K562 (cell line): ENCODE measurements around the gene CTCF. TPM values are rescaled to one million over a fixed set of nuclear protein-coding genes. Genes with fewer than 3 reads are reported as not detected.

Experiments
- ERF ChIP-seq: fragments of 450-650 bp; formaldehyde crosslinking; IDR thresholded peaks from 2 replicates; pipeline ENCODE4 v1.4.0; 2020; ENCODE audit warnings: mild to moderate bottlenecking, mixed read lengths
- HLTF ChIP-seq: fragments of 450-650 bp; IDR thresholded peaks from 2 replicates; pipeline ENCODE4 v1.6.1; 2016
- KAT7 ChIP-seq: sonication (generic); formaldehyde crosslinking; IDR thresholded peaks from 2 replicates; pipeline ENCODE4 v1.8.0; 2022; ENCODE audit warnings: missing genetic modification reagents, mild to moderate bottlenecking, borderline replicate concordance
- KLF16 ChIP-seq: IDR thresholded peaks from 2 replicates; pipeline ENCODE4 v1.6.1; 2016; ENCODE audit warnings: antibody characterized with exemption
- MCM5 ChIP-seq: fragments of 450-650 bp; IDR thresholded peaks from 2 replicates; pipeline ENCODE4 v1.6.1; 2016; ENCODE audit warnings: low read depth
- NFRKB ChIP-seq: fragments of 450-650 bp; IDR thresholded peaks from 2 replicates; pipeline ENCODE4 v1.6.1; 2016; ENCODE audit warnings: low read depth
- NR4A1 ChIP-seq, 2 experiments: fragments of 250-450 bp in 1 of 2; fragments of 450-650 bp in 1 of 2; sonication (Bioruptor Pico) in 1 of 2; IDR thresholded peaks; 2 replicates each; pipeline versions ENCODE4 v1.4.0 to v1.6.1; 2016 to 2020; ENCODE audit warnings: mild to moderate bottlenecking in 2 of 2, missing compliant biosample characterization in 1 of 2, missing genetic modification characterization in 1 of 2, moderate library complexity in 1 of 2
- PHB2 ChIP-seq: fragments of 450-650 bp; IDR thresholded peaks from 2 replicates; pipeline ENCODE4 v1.6.1; 2017; ENCODE audit warnings: low read depth
- PTBP1 ChIP-seq: fragments of 200-400 bp; formaldehyde crosslinking; IDR thresholded peaks from 2 replicates; pipeline ENCODE4 v1.6.1; 2017; ENCODE audit warnings: low read depth, low read length
- RNF2 ChIP-seq: sonication (generic); IDR thresholded peaks from 2 replicates; pipeline ENCODE4 v1.6.1; 2016
- SRF ChIP-seq, 2 experiments: fragments of 250-450, 450-650 bp in 1 of 2; sonication (Bioruptor Pico) in 1 of 2; sonication (generic) in 1 of 2; formaldehyde crosslinking; IDR thresholded peaks; 2 replicates each; pipeline versions ENCODE4 v1.5.0 to v1.5.1; 2020 to 2022; ENCODE audit warnings: mild to moderate bottlenecking in 1 of 2, missing genetic modification reagents in 1 of 2
- TGIF2 ChIP-seq: sonication (generic); formaldehyde crosslinking; IDR thresholded peaks from 2 replicates; pipeline ENCODE4 v1.8.1; 2022; ENCODE audit warnings: mild to moderate bottlenecking, missing genetic modification reagents, moderate library complexity
- ZNF79 ChIP-seq: fragments of 250-450 bp; sonication (Bioruptor Pico); IDR thresholded peaks from 2 replicates; pipeline ENCODE4 v1.4.0; 2020; ENCODE audit warnings: low read depth, mild to moderate bottlenecking, moderate library complexity
- polyA plus RNA-seq, 8 experiments: library from polyadenylated mRNA; depleted of rRNA in 4 of 8; stranded (reverse) in 5 of 8; unstranded in 3 of 8; fragments of >200 nt; fragmentation: Nextera tagmentation in 2 of 8; fragmentation: Illumina TruSeq in 1 of 8; extraction: Ambion mirVana in 2 of 8; extraction: Trizol in 1 of 8; gene quantifications; 2 replicates each; pipeline versions ENCODE4 v1.2.1 to v1.2.3, GENCODE V29; 2011 to 2014; ENCODE audit warnings: inconsistent platforms in 1 of 8, missing spikeins in 1 of 8
- total RNA-seq, 7 experiments: library from RNA; depleted of rRNA in 6 of 7; stranded (reverse); fragments of >200 nt in 6 of 7; fragmentation: Illumina TruSeq in 2 of 7; extraction: Trizol in 2 of 7; gene quantifications; 2 replicates each; pipeline versions ENCODE4 v1.2.1 to v1.2.3, GENCODE V29; 2011 to 2021; ENCODE audit warnings: low replicate concordance in 1 of 7
- TF ChIP-seq, protein P1 (sequence below): fragments of 450-650 bp; IDR thresholded peaks from 2 replicates; pipeline ENCODE4 v1.6.1; 2016; ENCODE audit warnings: mild to moderate bottlenecking, moderate library complexity
- TF ChIP-seq, protein P2 (sequence below): fragments of 450-650 bp; conservative IDR thresholded peaks from 2 replicates; pipeline ENCODE4 v1.6.1; 2016; ENCODE audit warnings: missing genetic modification characterization, low read depth, mild to moderate bottlenecking, missing compliant biosample characterization, moderate library complexity
- TF ChIP-seq, protein P3 (sequence below): sonication (generic); formaldehyde crosslinking; IDR thresholded peaks from 2 replicates; pipeline ENCODE4 v1.8.1; 2022; ENCODE audit warnings: missing genetic modification reagents

CTCF gene
- total and polyA plus RNA-seq, 9 of the 15 experiments (the other 6 are each of a cell fraction or from before 2014, with no cell fraction given) = 7.8 to 49.2 (median 33.9) TPM

DNA sequence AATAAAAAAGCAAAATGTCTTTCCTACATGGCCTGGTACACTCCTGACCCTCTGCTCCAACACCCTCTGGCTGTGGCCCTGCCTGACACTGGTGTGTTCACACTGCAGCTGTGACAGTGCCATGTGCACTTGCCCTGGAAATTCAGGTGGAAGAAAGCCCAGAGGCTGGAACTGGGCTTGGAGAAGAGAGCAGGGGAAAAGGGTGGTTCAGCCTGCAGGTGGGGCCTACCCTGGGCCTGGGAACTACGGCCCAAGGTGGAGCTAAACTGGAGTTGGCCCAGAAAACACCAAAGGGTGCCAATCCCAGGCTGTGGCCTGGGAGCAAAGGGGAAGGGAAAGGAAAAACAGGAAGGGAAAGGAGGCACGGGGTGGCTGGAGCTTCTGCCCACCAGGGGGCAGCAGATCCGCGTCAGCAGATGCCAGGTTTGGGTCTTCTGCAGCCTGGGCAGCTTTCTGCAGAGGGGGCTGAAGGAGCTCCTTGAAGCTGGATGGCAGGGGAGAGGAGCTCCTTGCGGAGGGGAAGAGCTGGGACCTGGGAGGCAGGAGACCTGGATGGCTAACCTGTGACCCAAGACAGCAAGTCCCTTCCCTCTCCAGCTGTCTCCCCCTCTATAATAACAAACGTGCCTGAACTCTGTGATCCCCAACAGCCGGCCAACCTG is 15.4 kb upstream of the CTCF start (continued):
- TF ChIP-seq, protein P1, sequence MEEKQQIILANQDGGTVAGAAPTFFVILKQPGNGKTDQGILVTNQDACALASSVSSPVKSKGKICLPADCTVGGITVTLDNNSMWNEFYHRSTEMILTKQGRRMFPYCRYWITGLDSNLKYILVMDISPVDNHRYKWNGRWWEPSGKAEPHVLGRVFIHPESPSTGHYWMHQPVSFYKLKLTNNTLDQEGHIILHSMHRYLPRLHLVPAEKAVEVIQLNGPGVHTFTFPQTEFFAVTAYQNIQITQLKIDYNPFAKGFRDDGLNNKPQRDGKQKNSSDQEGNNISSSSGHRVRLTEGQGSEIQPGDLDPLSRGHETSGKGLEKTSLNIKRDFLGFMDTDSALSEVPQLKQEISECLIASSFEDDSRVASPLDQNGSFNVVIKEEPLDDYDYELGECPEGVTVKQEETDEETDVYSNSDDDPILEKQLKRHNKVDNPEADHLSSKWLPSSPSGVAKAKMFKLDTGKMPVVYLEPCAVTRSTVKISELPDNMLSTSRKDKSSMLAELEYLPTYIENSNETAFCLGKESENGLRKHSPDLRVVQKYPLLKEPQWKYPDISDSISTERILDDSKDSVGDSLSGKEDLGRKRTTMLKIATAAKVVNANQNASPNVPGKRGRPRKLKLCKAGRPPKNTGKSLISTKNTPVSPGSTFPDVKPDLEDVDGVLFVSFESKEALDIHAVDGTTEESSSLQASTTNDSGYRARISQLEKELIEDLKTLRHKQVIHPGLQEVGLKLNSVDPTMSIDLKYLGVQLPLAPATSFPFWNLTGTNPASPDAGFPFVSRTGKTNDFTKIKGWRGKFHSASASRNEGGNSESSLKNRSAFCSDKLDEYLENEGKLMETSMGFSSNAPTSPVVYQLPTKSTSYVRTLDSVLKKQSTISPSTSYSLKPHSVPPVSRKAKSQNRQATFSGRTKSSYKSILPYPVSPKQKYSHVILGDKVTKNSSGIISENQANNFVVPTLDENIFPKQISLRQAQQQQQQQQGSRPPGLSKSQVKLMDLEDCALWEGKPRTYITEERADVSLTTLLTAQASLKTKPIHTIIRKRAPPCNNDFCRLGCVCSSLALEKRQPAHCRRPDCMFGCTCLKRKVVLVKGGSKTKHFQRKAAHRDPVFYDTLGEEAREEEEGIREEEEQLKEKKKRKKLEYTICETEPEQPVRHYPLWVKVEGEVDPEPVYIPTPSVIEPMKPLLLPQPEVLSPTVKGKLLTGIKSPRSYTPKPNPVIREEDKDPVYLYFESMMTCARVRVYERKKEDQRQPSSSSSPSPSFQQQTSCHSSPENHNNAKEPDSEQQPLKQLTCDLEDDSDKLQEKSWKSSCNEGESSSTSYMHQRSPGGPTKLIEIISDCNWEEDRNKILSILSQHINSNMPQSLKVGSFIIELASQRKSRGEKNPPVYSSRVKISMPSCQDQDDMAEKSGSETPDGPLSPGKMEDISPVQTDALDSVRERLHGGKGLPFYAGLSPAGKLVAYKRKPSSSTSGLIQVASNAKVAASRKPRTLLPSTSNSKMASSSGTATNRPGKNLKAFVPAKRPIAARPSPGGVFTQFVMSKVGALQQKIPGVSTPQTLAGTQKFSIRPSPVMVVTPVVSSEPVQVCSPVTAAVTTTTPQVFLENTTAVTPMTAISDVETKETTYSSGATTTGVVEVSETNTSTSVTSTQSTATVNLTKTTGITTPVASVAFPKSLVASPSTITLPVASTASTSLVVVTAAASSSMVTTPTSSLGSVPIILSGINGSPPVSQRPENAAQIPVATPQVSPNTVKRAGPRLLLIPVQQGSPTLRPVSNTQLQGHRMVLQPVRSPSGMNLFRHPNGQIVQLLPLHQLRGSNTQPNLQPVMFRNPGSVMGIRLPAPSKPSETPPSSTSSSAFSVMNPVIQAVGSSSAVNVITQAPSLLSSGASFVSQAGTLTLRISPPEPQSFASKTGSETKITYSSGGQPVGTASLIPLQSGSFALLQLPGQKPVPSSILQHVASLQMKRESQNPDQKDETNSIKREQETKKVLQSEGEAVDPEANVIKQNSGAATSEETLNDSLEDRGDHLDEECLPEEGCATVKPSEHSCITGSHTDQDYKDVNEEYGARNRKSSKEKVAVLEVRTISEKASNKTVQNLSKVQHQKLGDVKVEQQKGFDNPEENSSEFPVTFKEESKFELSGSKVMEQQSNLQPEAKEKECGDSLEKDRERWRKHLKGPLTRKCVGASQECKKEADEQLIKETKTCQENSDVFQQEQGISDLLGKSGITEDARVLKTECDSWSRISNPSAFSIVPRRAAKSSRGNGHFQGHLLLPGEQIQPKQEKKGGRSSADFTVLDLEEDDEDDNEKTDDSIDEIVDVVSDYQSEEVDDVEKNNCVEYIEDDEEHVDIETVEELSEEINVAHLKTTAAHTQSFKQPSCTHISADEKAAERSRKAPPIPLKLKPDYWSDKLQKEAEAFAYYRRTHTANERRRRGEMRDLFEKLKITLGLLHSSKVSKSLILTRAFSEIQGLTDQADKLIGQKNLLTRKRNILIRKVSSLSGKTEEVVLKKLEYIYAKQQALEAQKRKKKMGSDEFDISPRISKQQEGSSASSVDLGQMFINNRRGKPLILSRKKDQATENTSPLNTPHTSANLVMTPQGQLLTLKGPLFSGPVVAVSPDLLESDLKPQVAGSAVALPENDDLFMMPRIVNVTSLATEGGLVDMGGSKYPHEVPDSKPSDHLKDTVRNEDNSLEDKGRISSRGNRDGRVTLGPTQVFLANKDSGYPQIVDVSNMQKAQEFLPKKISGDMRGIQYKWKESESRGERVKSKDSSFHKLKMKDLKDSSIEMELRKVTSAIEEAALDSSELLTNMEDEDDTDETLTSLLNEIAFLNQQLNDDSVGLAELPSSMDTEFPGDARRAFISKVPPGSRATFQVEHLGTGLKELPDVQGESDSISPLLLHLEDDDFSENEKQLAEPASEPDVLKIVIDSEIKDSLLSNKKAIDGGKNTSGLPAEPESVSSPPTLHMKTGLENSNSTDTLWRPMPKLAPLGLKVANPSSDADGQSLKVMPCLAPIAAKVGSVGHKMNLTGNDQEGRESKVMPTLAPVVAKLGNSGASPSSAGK = no peak
- TF ChIP-seq TGIF2 (CRISPR knock-in tag) (no peak), SRF (CRISPR knock-in tag; IDR thresholded peaks at IDR 0.05) (no peak), KAT7 (0 out of 2 replicates have a peak, but pooled peaks have one; percentile 50), NR4A1 (CRISPR knock-in tag; IDR thresholded peaks at IDR 0.05) (no peak), NR4A1 (tag; IDR thresholded peaks at IDR 0.05) (no peak), KLF16 (0 out of 2 replicates have a peak, but pooled peaks have one; percentile 35), PTBP1 (no peak), NFRKB (no peak), HLTF (0 out of 2 replicates have a peak, but pooled peaks have one; percentile 27), ZNF79 (CRISPR knock-in tag) (no peak), MCM5 (no peak), ERF (CRISPR knock-in tag) (no peak), RNF2 (no peak), PHB2 (no peak)
- TF ChIP-seq, protein P2, sequence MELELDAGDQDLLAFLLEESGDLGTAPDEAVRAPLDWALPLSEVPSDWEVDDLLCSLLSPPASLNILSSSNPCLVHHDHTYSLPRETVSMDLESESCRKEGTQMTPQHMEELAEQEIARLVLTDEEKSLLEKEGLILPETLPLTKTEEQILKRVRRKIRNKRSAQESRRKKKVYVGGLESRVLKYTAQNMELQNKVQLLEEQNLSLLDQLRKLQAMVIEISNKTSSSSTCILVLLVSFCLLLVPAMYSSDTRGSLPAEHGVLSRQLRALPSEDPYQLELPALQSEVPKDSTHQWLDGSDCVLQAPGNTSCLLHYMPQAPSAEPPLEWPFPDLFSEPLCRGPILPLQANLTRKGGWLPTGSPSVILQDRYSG (tag) = no peak
- TF ChIP-seq, protein P3, sequence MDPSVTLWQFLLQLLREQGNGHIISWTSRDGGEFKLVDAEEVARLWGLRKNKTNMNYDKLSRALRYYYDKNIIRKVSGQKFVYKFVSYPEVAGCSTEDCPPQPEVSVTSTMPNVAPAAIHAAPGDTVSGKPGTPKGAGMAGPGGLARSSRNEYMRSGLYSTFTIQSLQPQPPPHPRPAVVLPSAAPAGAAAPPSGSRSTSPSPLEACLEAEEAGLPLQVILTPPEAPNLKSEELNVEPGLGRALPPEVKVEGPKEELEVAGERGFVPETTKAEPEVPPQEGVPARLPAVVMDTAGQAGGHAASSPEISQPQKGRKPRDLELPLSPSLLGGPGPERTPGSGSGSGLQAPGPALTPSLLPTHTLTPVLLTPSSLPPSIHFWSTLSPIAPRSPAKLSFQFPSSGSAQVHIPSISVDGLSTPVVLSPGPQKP (CRISPR knock-in tag) = no peak
